Subcutaneous abdominal adipose tissue (tissue), 5 donors: Measurements from ENCODE around the gene ABHD17A.
A peak's percentile ranks its signal among the peaks of the same experiment; 100 is the strongest.

ENCODE experiments used
- H3K27ac ChIP-seq: one replicate; pipeline ENCODE4 v1.7.0; 2013; ENCODE audit warnings: low read depth, mild to moderate bottlenecking, inconsistent platforms, low read length, moderate library complexity
- H3K27me3 ChIP-seq, 5 donors: one replicate each; pipeline ENCODE4 v1.7.0; 2013; ENCODE audit warnings: low read length in 5 of 5, inconsistent platforms in 1 of 5; ENCODE audit not compliant: control insufficient read depth in 5 of 5, insufficient read depth in 4 of 5
- H3K36me3 ChIP-seq, 5 donors: one replicate each; pipeline ENCODE4 v1.7.0; 2013; ENCODE audit warnings: low read length in 5 of 5; ENCODE audit not compliant: control insufficient read depth in 5 of 5, insufficient read depth in 5 of 5
- H3K4me1 ChIP-seq, 5 donors: one replicate each; pipeline ENCODE4 v1.7.0; 2013; ENCODE audit warnings: low read length in 5 of 5, mild to moderate bottlenecking in 3 of 5, moderate library complexity in 1 of 5; ENCODE audit not compliant: control insufficient read depth in 5 of 5, insufficient read depth in 5 of 5
- H3K4me3 ChIP-seq, 5 donors: one replicate each; pipeline ENCODE4 v1.7.0; 2013; ENCODE audit warnings: low read length in 5 of 5, low read depth in 1 of 5
- H3K9ac ChIP-seq, 5 donors: one replicate each; pipeline ENCODE4 v1.7.0; 2013; ENCODE audit warnings: low read length in 5 of 5, mild to moderate bottlenecking in 4 of 5, moderate library complexity in 3 of 5
- H3K9me3 ChIP-seq, 5 donors: one replicate each; pipeline ENCODE4 v1.7.0; 2013; ENCODE audit warnings: low read length in 5 of 5; ENCODE audit not compliant: control insufficient read depth in 5 of 5
- donor health status: healthy.
- donor health status: healthy.
- donor health status: healthy.
- donor health status: healthy.
- donor health status: healthy.

The ABHD17A gene

GRCh38 chr19:1868971-1869370 is 16.3 kb downstream of the ABHD17A start:
- Histone ChIP-seq H3K27me3 (no peaks in the 10 kb centered on the region), H3K27ac (no peak overlapping the region), H3K4me3 (no peak overlapping the region), H3K36me3 (peaks cover 0 to 16% (median 5%) of the 10 kb centered on the region in 5 donors), H3K4me1 (peaks cover 5 to 32% (median 30%) of the 10 kb centered on the region in 5 donors), H3K9ac (no peak overlapping the region), H3K9me3 (no peaks in the 10 kb centered on the region)

DNA sequence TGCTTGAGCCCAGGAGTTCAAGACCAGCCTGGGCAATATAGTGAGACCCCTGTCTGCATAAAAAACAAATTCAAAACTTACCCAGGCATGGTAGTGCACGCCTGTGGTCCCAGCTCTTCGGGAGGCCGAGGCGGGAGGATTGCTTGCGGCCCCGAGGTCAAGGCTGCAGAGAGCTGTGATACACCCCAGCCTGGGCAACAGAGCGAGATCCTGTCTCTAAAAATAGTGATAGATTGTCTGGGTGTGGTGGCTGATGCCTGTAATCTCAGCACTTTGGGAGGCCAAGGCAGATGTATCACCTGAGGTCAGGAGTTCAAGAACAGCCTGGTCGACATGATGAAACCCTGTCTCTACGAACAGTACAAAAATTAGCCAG is 18.0 kb downstream of the ABHD17A start:
- no peak overlapping the region for H3K4me3 ChIP-seq
- H3K27me3 ChIP-seq: no peaks in the 10 kb centered on the region
- no peak overlapping the region for H3K27ac ChIP-seq
- H3K9me3 ChIP-seq: no peaks in the 10 kb centered on the region
- H3K36me3 ChIP-seq: peaks cover 0 to 14% (median 5%) of the 10 kb centered on the region in 5 donors
- no peak overlapping the region for H3K9ac ChIP-seq
- H3K4me1 ChIP-seq: peaks cover 0 to 18% (median 15%) of the 10 kb centered on the region in 5 donors

- peaks cover 0 to 12% (median 5%) of the 10 kb centered on the region in 5 donors for H3K36me3 ChIP-seq
- H3K27me3 ChIP-seq: no peaks in the 10 kb centered on the region
- no peak overlapping the region for H3K27ac ChIP-seq
- no peak overlapping the region for H3K4me3 ChIP-seq
- H3K4me1 ChIP-seq: peaks cover 0 to 22% (median 19%) of the 10 kb centered on the region in 5 donors
- H3K9ac ChIP-seq: no peak overlapping the region
- H3K9me3 ChIP-seq: no peaks in the 10 kb centered on the region
Measured at GRCh38 chr19:1866693-1867348, 18.5 kb downstream of the ABHD17A start.

DNA sequence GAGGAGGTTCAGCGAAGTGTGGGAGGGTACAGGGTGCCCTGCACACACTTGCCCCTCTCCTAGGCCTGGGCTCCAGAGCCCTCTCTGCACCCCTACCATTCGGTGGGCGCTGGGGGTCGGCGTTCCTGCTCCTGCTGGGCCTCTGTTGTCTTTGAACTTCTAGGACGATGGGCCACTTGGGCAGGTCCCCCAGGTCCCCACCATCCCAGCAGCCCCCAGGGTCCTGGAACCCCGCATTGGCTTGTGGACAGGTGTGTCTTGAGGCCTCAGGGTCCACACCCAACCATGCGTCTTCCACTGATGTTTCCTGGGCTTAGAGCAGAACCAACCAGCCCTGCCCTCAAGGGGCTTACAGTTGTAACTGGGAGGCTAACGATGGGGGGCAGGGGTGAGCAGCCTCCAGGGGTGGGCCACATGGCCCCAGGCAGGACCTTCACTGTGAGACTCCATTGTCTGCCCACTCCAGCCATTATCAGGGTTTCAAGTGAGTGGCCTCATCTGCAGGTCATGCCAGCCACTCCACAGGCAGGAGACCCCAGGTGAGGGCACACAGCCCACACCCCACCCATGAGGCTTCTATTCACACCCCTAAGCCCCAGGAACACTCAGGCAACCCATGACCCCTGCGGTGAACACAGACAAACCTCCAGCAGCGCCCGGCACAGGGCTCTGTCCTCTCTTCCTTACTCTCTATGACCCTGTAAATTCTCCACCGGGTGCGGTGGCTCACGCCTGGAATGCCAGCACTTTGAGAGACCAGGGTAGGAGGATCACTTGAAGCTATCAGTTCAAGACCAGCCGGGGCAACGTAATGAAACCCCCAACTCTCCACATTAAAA is 19.9 kb downstream of the ABHD17A start:
- peaks cover 0 to 36% (median 33%) of the 10 kb centered on the region in 5 donors for H3K4me1 ChIP-seq
- H3K27ac ChIP-seq: peak overlapping the region; percentile 72
- H3K36me3 ChIP-seq: peaks cover 0 to 4% (median 0%) of the 10 kb centered on the region in 5 donors
- H3K4me3 ChIP-seq: peak overlapping the region in 3 of 5 donors; percentile 41 to 76 (median 64)
- peak overlapping the region in 4 of 5 donors; percentile 64 to 88 (median 75) for H3K9ac ChIP-seq
- H3K27me3 ChIP-seq: peaks cover 0 to 6% (median under 1%) of the 10 kb centered on the region in 5 donors
- H3K9me3 ChIP-seq: no peaks in the 10 kb centered on the region

GRCh38 chr19:1864480-1865171 is 20.7 kb downstream of the ABHD17A start:
- peak overlapping the region in 4 of 5 donors; percentile 72 to 88 (median 80) for H3K9ac ChIP-seq
- no peaks in the 10 kb centered on the region for H3K36me3 ChIP-seq
- H3K4me1 ChIP-seq: peaks cover 0 to 44% (median 39%) of the 10 kb centered on the region in 5 donors
- H3K27ac ChIP-seq: peak overlapping the region; percentile 72
- H3K9me3 ChIP-seq: no peaks in the 10 kb centered on the region
- H3K4me3 ChIP-seq: peak overlapping the region in 4 of 5 donors; percentile 63 to 76 (median 68)
- H3K27me3 ChIP-seq: peaks cover 0 to 6% (median 3%) of the 10 kb centered on the region in 5 donors

GRCh38 chr19:1863638-1864479 is 21.4 kb downstream of the ABHD17A start:
- Histone ChIP-seq H3K36me3 (no peaks in the 10 kb centered on the region), H3K9ac (peak overlapping the region in 4 of 5 donors; percentile 72 to 88 (median 80)), H3K4me1 (peaks cover 0 to 50% (median 39%) of the 10 kb centered on the region in 5 donors), H3K27ac (peak overlapping the region; percentile 72), H3K4me3 (peak overlapping the region in 4 of 5 donors; percentile 63 to 76 (median 68)), H3K27me3 (peaks cover 0 to 10% (median 3%) of the 10 kb centered on the region in 5 donors), H3K9me3 (no peaks in the 10 kb centered on the region)

GRCh38 chr19:1863328-1863637 is 22.0 kb downstream of the ABHD17A start, which contains the start of gene KLF16:
Gene KLF16 (minus strand): TSS chr19:1863579. CDS start chr19:1863497, 82 bp downstream.
- H3K9me3 ChIP-seq: no peaks in the 10 kb centered on the region
- peak within 1 kb of the TSS in 4 of 5 donors; percentile 63 to 76 (median 70) for H3K4me3 ChIP-seq
- peak within 1 kb of the TSS; percentile 72 for H3K27ac ChIP-seq
- H3K27me3 ChIP-seq: peaks cover 0 to 10% (median 3%) of the 10 kb centered on the region in 5 donors
- peaks cover 0 to 55% (median 42%) of the 10 kb centered on the region in 5 donors for H3K4me1 ChIP-seq
- no peaks in the 10 kb centered on the region for H3K36me3 ChIP-seq
- H3K9ac ChIP-seq: peak within 1 kb of the TSS in 4 of 5 donors; percentile 72 to 88 (median 80)

DNA sequence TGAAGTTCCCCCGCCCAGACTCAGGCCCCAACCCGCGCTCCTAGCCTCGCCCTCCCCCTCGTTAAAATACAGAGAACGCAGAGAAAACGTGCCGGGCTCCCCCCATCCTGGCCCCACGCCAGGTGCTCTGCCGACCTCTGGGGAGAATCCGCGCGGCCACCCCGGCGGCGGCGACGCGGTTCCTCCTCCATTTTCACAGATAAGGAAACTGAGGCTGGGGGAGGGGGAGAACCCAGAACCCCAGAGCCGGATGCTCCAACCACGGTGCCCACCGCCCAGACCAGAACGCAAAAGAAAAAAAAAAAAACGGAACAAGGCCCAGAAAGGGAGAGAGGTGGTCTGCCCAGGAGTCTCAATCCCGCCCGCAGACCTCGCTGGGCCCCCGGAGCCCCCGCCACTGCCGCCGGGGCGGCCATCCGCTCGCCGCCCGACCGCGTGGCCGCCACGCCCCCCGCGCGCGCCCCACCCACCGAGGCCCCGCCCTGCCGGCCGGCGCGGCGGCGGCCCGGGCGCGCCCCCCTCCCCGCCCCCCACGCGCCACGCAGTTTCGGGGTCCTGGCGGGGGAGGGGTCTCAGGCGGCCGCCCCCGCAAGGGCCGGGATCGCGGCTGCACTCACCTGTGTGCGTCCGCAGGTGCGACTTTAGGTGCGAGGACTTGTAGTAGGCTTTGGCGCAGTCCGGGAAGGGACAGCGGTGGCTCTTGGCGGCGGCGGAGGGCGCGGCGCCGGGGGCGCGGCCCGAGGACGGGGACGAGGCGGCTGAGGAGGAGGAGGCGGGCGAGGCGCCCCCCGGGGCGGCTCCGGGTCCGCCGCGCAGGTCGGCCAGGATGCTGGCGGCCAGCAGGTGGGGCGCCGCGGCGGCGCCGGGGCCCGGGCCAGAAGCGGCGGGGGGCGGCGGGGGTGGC is 22.6 kb downstream of the ABHD17A start:
- peaks cover 0 to 61% (median 49%) of the 10 kb centered on the region in 5 donors for H3K4me1 ChIP-seq
- no peaks in the 10 kb centered on the region for H3K9me3 ChIP-seq
- H3K4me3 ChIP-seq: peak overlapping the region in 4 of 5 donors; percentile 62 to 75 (median 70)
- H3K36me3 ChIP-seq: no peaks in the 10 kb centered on the region
- peak overlapping the region in 4 of 5 donors; percentile 51 to 66 (median 58) for H3K9ac ChIP-seq
- H3K27me3 ChIP-seq: peaks cover 0 to 10% (median 3%) of the 10 kb centered on the region in 5 donors
- H3K27ac ChIP-seq: no peak overlapping the region
